Skeletal muscle satellite cell (primary cell): ENCODE data around the gene OLFM4.

Experiments
- H3K27me3 ChIP-seq: 2 replicates; pipeline ENCODE4 v1.7.0; 2013; ENCODE audit warnings: low read length; ENCODE audit not compliant: control insufficient read depth, insufficient read depth
- H3K36me3 ChIP-seq: 2 replicates; pipeline ENCODE4 v1.7.0; 2013; ENCODE audit warnings: mild to moderate bottlenecking, control low read depth, low read length; ENCODE audit not compliant: insufficient read depth
- H3K4me1 ChIP-seq: 2 replicates; pipeline ENCODE4 v1.7.0; 2013; ENCODE audit warnings: low read length; ENCODE audit not compliant: control insufficient read depth, insufficient read depth
- H3K4me2 ChIP-seq: 2 replicates; pipeline ENCODE4 v1.7.0; 2013; ENCODE audit warnings: mild to moderate bottlenecking, low read length
- H3K4me3 ChIP-seq: 2 replicates; pipeline ENCODE4 v1.7.0; 2013; ENCODE audit warnings: low read length
- H3K9ac ChIP-seq: 2 replicates; pipeline ENCODE4 v1.7.0; 2013; ENCODE audit warnings: mild to moderate bottlenecking, low read depth, low read length, moderate library complexity
- H3K9me3 ChIP-seq: replicated peaks from 2 replicates; pipeline ENCODE4 v1.7.0; 2013; ENCODE audit warnings: mild to moderate bottlenecking, control low read depth, low read length

The OLFM4 gene

GRCh38 chr13:53048880-53049279 is 20.3 kb downstream of the OLFM4 start:
- no peaks in the 10 kb centered on the region for H3K4me1 ChIP-seq
- no peaks in the 10 kb centered on the region for H3K27me3 ChIP-seq
- no peak overlapping the region for H3K9ac ChIP-seq
- no peaks in the 10 kb centered on the region for H3K36me3 ChIP-seq
- H3K4me2 ChIP-seq = no peak overlapping the region
- no peak overlapping the region for H3K4me3 ChIP-seq
- no peaks in the 10 kb centered on the region for H3K9me3 ChIP-seq

- H3K4me2 ChIP-seq = no peak overlapping the region
- no peaks in the 10 kb centered on the region for H3K27me3 ChIP-seq
- no peaks in the 10 kb centered on the region for H3K9me3 ChIP-seq
- H3K9ac ChIP-seq = no peak overlapping the region
- no peak overlapping the region for H3K4me3 ChIP-seq
- no peaks in the 10 kb centered on the region for H3K4me1 ChIP-seq
- H3K36me3 ChIP-seq = no peaks in the 10 kb centered on the region
Measured at GRCh38 chr13:53050151-53050550, 21.5 kb downstream of the OLFM4 start.

- no peaks in the 10 kb centered on the region for H3K4me1 ChIP-seq
- H3K36me3 ChIP-seq = no peaks in the 10 kb centered on the region
- H3K4me3 ChIP-seq = no peak overlapping the region
- no peak overlapping the region for H3K9ac ChIP-seq
- H3K27me3 ChIP-seq = no peaks in the 10 kb centered on the region
- H3K9me3 ChIP-seq = no peaks in the 10 kb centered on the region
- H3K4me2 ChIP-seq = no peak overlapping the region
Measured at GRCh38 chr13:53052675-53053074, 24.1 kb downstream of the OLFM4 start.

- no peaks in the 10 kb centered on the region for H3K9me3 ChIP-seq
- no peaks in the 10 kb centered on the region for H3K36me3 ChIP-seq
- H3K4me2 ChIP-seq = no peak overlapping the region
- H3K27me3 ChIP-seq = no peaks in the 10 kb centered on the region
- no peak overlapping the region for H3K4me3 ChIP-seq
- no peak overlapping the region for H3K9ac ChIP-seq
- H3K4me1 ChIP-seq = no peaks in the 10 kb centered on the region
Measured at GRCh38 chr13:53054569-53054968, 26.0 kb downstream of the OLFM4 start.

GRCh38 chr13:53058065-53058679 is 29.6 kb downstream of the OLFM4 start:
- no peak overlapping the region for H3K4me3 ChIP-seq
- H3K9me3 ChIP-seq = no peaks in the 10 kb centered on the region
- H3K4me2 ChIP-seq = no peak overlapping the region
- no peaks in the 10 kb centered on the region for H3K36me3 ChIP-seq
- H3K9ac ChIP-seq = no peak overlapping the region
- H3K27me3 ChIP-seq = no peaks in the 10 kb centered on the region
- H3K4me1 ChIP-seq = no peaks in the 10 kb centered on the region

- H3K9ac ChIP-seq = no peak overlapping the region
Measured at GRCh38 chr13:53060840-53061490, 32.4 kb downstream of the OLFM4 start.

GRCh38 chr13:53064731-53065130 is 36.1 kb downstream of the OLFM4 start:
- Histone ChIP-seq H3K4me1 (no peaks in the 10 kb centered on the region), H3K4me3 (no peak overlapping the region), H3K36me3 (no peaks in the 10 kb centered on the region), H3K4me2 (no peak overlapping the region), H3K27me3 (no peaks in the 10 kb centered on the region), H3K9ac (no peak overlapping the region), H3K9me3 (no peaks in the 10 kb centered on the region)

More at GRCh38 chr13:53060840-53061490, 32.4 kb downstream of the OLFM4 start:
- H3K9me3 ChIP-seq = no peaks in the 10 kb centered on the region
- no peak overlapping the region for H3K4me3 ChIP-seq
- H3K4me2 ChIP-seq = no peak overlapping the region
- H3K36me3 ChIP-seq = no peaks in the 10 kb centered on the region
- no peaks in the 10 kb centered on the region for H3K27me3 ChIP-seq
- H3K4me1 ChIP-seq = no peaks in the 10 kb centered on the region

- H3K9me3 ChIP-seq = peaks cover 6% of the 10 kb centered on the region
Measured at GRCh38 chr13:53066411-53066810, 37.8 kb downstream of the OLFM4 start.

GRCh38 chr13:53068585-53069520 is 40.2 kb downstream of the OLFM4 start:
- Histone ChIP-seq H3K36me3 (no peaks in the 10 kb centered on the region), H3K9me3 (peaks cover 6% of the 10 kb centered on the region), H3K27me3 (no peaks in the 10 kb centered on the region), H3K4me2 (no peak overlapping the region), H3K4me1 (no peaks in the 10 kb centered on the region), H3K9ac (no peak overlapping the region), H3K4me3 (no peak overlapping the region)

More at GRCh38 chr13:53066411-53066810, 37.8 kb downstream of the OLFM4 start:
- Histone ChIP-seq H3K9ac (no peak overlapping the region), H3K36me3 (no peaks in the 10 kb centered on the region), H3K27me3 (no peaks in the 10 kb centered on the region), H3K4me3 (no peak overlapping the region), H3K4me1 (no peaks in the 10 kb centered on the region), H3K4me2 (no peak overlapping the region)

- Histone ChIP-seq H3K9me3 (peaks cover 6% of the 10 kb centered on the region), H3K4me1 (no peaks in the 10 kb centered on the region), H3K9ac (no peak overlapping the region), H3K4me2 (no peak overlapping the region), H3K27me3 (no peaks in the 10 kb centered on the region), H3K4me3 (no peak overlapping the region), H3K36me3 (no peaks in the 10 kb centered on the region)
Measured at GRCh38 chr13:53069800-53070199, 41.2 kb downstream of the OLFM4 start.

GRCh38 chr13:53073711-53074110 is 45.1 kb downstream of the OLFM4 start:
- no peaks in the 10 kb centered on the region for H3K27me3 ChIP-seq
- no peak overlapping the region for H3K4me2 ChIP-seq
- H3K4me1 ChIP-seq = no peaks in the 10 kb centered on the region
- no peaks in the 10 kb centered on the region for H3K36me3 ChIP-seq
- no peak overlapping the region for H3K4me3 ChIP-seq
- H3K9me3 ChIP-seq = peaks cover 6% of the 10 kb centered on the region
- H3K9ac ChIP-seq = no peak overlapping the region
